Measurements from ENCODE around the gene RNMT. TPM values are rescaled to one million over a fixed set of nuclear protein-coding genes. Genes with fewer than 3 reads are reported as not detected.

Gene RNMT
- total RNA-seq, 1 experiment from 2014 or later: 66.3 TPM

DNA sequence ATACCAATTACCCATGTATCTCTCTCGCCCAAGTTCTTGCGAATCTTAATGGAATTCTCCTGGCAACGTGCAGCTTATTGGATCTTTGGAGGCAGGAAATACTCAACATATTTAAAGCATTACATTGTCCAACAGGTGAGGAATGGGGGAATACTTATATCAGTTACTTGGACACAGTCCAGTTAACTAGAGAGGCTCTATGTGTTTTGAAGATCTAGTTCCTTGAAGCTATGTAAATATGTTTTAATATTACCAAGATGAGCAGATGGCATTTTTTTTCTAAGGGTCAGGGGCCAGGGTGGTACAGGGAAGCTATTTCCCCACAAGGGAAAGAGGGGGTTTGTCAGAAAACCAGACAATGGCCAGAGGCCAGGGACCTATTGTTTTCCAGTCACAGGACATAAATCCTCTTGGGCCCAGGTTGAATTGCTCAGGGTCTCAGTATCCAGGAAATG is 70.7 kb downstream of the RNMT start:
- H2BK120ac ChIP-seq (ENCODE audit: low read depth, low read length, poor library complexity, severe bottlenecking): no peak overlapping the region
- no peak overlapping the region for H2BK12ac ChIP-seq (ENCODE audit: insufficient read length, low read depth, low read length)
- peaks cover 22% of the 10 kb centered on the region for H3K27me3 Mint-ChIP-seq (ENCODE audit: low read depth)
- H3K4me1 Mint-ChIP-seq: peaks cover 38 to 44% of the 10 kb centered on the region in 2 experiments
- H3K9ac ChIP-seq (ENCODE audit: extremely low read depth, insufficient read length, low read length): no peak overlapping the region
- no peak overlapping the region for H3K56ac ChIP-seq (ENCODE audit: insufficient read length, low read depth, low read length)
- no CpG with 5 or more reads among the region's 3 CpGs for WGBS (ENCODE audit: extremely low coverage, insufficient read length, low lambda C conversion rate)
- no peak overlapping the region for H3K18ac ChIP-seq (ENCODE audit: insufficient read length, low read depth, low read length)
- H2BK20ac ChIP-seq (ENCODE audit: low read depth, low read length, poor library complexity, severe bottlenecking): no peak overlapping the region
- peaks cover 8% of the 10 kb centered on the region for H3K23me2 ChIP-seq (ENCODE audit: insufficient read length, low read depth, low read length, poor library complexity, severe bottlenecking)
- no peak overlapping the region for H3K4me2 ChIP-seq (ENCODE audit: insufficient read depth, insufficient read length, low read length)
- H4K8ac ChIP-seq (replicated peaks; ENCODE audit: insufficient read length, low read depth, low read length): no peak overlapping the region
- H3K79me1 ChIP-seq (ENCODE audit: insufficient read depth, low read depth, low read length, poor library complexity, severe bottlenecking): no peaks in the 10 kb centered on the region
- H3K27ac ChIP-seq (ENCODE audit: insufficient read length, low read depth, low read length): no peak overlapping the region
- no peaks in the 10 kb centered on the region for H3K27me3 ChIP-seq (ENCODE audit: insufficient read depth, low read length)
- H3K9me3 Mint-ChIP-seq: peaks cover 0 to 2% of the 10 kb centered on the region in 2 experiments; a peak in 1 of 5 replicates
- H2AFZ ChIP-seq (ENCODE audit: low read length): no peak overlapping the region
- H4K20me1 ChIP-seq (ENCODE audit: control insufficient read depth, insufficient read depth, insufficient read length): no peaks in the 10 kb centered on the region
- DNase-seq: no peak
- H3K23ac ChIP-seq (ENCODE audit: insufficient read length, low read depth, low read length): no peak overlapping the region
- no peak overlapping the region for H3K4me3 Mint-ChIP-seq
- H2BK15ac ChIP-seq (ENCODE audit: low read depth, low read length): no peak overlapping the region
- no peak overlapping the region for H4K91ac ChIP-seq (ENCODE audit: insufficient read length, low read depth, low read length)
- H3K4me1 ChIP-seq (ENCODE audit: insufficient read depth, low read length): peaks cover 2% of the 10 kb centered on the region; the same call in 1 of the 2 replicates
- H3K36me3 Mint-ChIP-seq (ENCODE audit: insufficient read depth in 1 of 3, low read depth in 3 of 3): no peaks in the 10 kb centered on the region; a peak in 1 of 7 replicates
- H3K27ac Mint-ChIP-seq: no peak overlapping the region
- TF ChIP-seq, protein P1, sequence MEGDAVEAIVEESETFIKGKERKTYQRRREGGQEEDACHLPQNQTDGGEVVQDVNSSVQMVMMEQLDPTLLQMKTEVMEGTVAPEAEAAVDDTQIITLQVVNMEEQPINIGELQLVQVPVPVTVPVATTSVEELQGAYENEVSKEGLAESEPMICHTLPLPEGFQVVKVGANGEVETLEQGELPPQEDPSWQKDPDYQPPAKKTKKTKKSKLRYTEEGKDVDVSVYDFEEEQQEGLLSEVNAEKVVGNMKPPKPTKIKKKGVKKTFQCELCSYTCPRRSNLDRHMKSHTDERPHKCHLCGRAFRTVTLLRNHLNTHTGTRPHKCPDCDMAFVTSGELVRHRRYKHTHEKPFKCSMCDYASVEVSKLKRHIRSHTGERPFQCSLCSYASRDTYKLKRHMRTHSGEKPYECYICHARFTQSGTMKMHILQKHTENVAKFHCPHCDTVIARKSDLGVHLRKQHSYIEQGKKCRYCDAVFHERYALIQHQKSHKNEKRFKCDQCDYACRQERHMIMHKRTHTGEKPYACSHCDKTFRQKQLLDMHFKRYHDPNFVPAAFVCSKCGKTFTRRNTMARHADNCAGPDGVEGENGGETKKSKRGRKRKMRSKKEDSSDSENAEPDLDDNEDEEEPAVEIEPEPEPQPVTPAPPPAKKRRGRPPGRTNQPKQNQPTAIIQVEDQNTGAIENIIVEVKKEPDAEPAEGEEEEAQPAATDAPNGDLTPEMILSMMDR (conservative IDR thresholded peaks at IDR 0.05): no peak
- H3K4ac ChIP-seq (ENCODE audit: low read depth, low read length): no peak overlapping the region
- no peaks in the 10 kb centered on the region for H3K79me2 ChIP-seq (ENCODE audit: insufficient read depth, low read length)
- no peaks in the 10 kb centered on the region for H3K9me3 ChIP-seq (ENCODE audit: control insufficient read depth, low read depth, low read length)
- H4K5ac ChIP-seq (ENCODE audit: insufficient read length, low read depth, low read length): no peak overlapping the region
- no peak overlapping the region for H2AK5ac ChIP-seq (ENCODE audit: insufficient read length, low read length)
- H3T11ph ChIP-seq (ENCODE audit: low read length): no peak overlapping the region
- no peak overlapping the region for H3K14ac ChIP-seq (ENCODE audit: insufficient read depth, low read length)
- H2BK5ac ChIP-seq (ENCODE audit: insufficient read length, low read length): no peak overlapping the region
